GM18505 (cell line): ENCODE measurements around the gene ZNF407.

Experiments used
- ATAC-seq: cut with Tn5 transposase; IDR thresholded peaks from one replicate; pipeline ENCODE4 v1.9.1; 2021; ENCODE audit not compliant: unreplicated experiment
- POLR2A ChIP-seq: IDR thresholded peaks from 4 replicates; pipeline ENCODE4 v1.6.1; 2011; ENCODE audit warnings: borderline replicate concordance; ENCODE audit not compliant: insufficient read depth, insufficient read length; ENCODE audit errors: extremely low read depth

The ZNF407 gene

GRCh38 chr18:74715306-74715705 is 117.6 kb downstream of the ZNF407 start:
- no peak for ATAC-seq
- TF ChIP-seq POLR2A: no peak

GRCh38 chr18:74715865-74716712 is 118.4 kb downstream of the ZNF407 start:
- TF ChIP-seq POLR2A: no peak
- ATAC-seq: no peak

GRCh38 chr18:74718312-74718711 is 120.6 kb downstream of the ZNF407 start:
- ATAC-seq: no peak
- no peak for TF ChIP-seq POLR2A

- no peak for ATAC-seq
- TF ChIP-seq POLR2A: no peak
These were observed 124.6 kb downstream of the ZNF407 start for GRCh38 chr18:74722237-74722636.

GRCh38 chr18:74724186-74724585 is 126.5 kb downstream of the ZNF407 start:
- TF ChIP-seq POLR2A: no peak
- ATAC-seq: no peak

GRCh38 chr18:74725690-74726089 is 128.0 kb downstream of the ZNF407 start:
- ATAC-seq: no peak
- no peak for TF ChIP-seq POLR2A

GRCh38 chr18:74728586-74728985 is 130.9 kb downstream of the ZNF407 start:
- no peak for ATAC-seq
- TF ChIP-seq POLR2A: no peak

- no peak for TF ChIP-seq POLR2A
- ATAC-seq: no peak
These were observed 133.4 kb downstream of the ZNF407 start for GRCh38 chr18:74731097-74731496.

GRCh38 chr18:74732380-74732779 is 134.7 kb downstream of the ZNF407 start:
- ATAC-seq: no peak
- TF ChIP-seq POLR2A: no peak

- ATAC-seq: no peak
- no peak for TF ChIP-seq POLR2A
These were observed 135.9 kb downstream of the ZNF407 start for GRCh38 chr18:74733598-74733997.

GRCh38 chr18:74734013-74734444 is 136.4 kb downstream of the ZNF407 start:
- no peak for ATAC-seq
- TF ChIP-seq POLR2A: no peak

GRCh38 chr18:74739926-74740325 is 142.3 kb downstream of the ZNF407 start:
- TF ChIP-seq POLR2A: no peak
- ATAC-seq: no peak

- ATAC-seq: no peak
- TF ChIP-seq POLR2A: no peak
These were observed 145.0 kb downstream of the ZNF407 start for GRCh38 chr18:74742573-74743243.
